Activated CD4-positive, alpha-beta T cell treated with anti-CD3 and anti-CD28 coated beads for 24 hours (primary cell): ENCODE data around the gene ACOX2.

ENCODE experiments used
- DNase-seq, 2 donors: peaks; one replicate each; pipeline ENCODE4 v3.0.0-alpha.2; 2020; ENCODE audit warnings: low read depth in 2 of 2

The ACOX2 gene

GRCh38 chr3:58508437-58508836, 28.6 kb downstream of the ACOX2 start:
- no peak for DNase-seq

GRCh38 chr3:58507356-58508078, 29.5 kb downstream of the ACOX2 start:
- no peak for DNase-seq

DNA sequence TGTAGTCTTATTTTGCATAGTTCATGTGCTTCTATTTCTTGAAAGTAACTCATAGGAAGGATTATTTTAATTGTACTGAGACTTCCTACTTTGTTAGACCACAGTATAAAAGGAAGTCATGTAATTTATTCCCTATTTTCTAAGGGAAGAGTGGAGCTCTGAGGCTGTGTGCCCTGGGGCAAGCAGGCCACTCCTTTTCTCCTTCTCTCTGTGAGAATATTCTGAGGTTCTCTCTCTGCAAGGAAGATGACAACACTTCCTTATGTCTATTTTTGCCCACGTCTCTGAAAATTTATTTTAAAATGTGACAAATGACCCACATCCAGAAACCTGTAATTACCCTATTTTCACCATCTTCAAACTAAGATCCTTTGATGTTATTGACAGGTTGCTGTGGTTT, 34.1 kb downstream of the ACOX2 start:
- DNase-seq: no peak

DNA sequence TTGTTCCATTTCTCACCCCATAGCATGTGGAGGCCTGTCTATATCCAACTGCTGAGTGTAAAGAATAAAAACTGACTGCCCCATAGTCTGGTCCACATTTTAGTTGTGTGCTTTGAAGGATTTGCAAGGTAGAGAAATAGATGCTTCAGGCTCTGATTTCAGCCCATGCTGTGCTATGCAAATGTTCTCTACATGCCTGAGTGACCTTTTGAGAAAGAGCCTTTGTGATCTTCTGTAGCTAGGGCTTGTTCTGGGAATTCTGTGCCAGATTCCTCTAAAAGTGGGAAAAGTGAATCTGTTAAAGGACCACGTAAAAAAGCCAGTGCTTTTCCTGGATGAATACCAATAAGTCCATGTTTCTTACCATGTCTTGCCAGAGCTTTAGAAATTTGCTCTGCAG, 39.9 kb downstream of the ACOX2 start:
- no peak for DNase-seq

GRCh38 chr3:58496206-58496857, 40.7 kb downstream of the ACOX2 start:
- no peak for DNase-seq

DNA sequence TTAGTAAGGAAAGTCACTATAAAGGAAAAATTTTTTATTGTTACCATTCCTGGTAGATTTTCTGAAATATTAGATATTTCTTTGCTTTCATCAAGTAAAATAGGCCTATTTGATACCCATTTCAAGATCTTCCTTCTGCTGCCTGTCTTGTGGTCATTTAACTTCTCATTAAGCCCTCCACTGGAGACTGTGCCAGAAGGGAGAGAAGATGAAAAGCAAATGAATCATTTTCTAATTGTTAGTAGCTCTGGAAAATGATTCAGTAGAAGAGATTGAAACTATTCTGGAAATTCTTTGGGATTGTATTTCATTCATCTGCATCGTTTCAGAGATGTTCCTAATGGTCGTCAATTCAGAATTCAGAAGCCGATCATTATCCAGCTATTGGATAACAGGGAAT, 41.9 kb downstream of the ACOX2 start:
- DNase-seq: no peak

GRCh38 chr3:58494107-58494506, 42.9 kb downstream of the ACOX2 start:
- DNase-seq: no peak

DNA sequence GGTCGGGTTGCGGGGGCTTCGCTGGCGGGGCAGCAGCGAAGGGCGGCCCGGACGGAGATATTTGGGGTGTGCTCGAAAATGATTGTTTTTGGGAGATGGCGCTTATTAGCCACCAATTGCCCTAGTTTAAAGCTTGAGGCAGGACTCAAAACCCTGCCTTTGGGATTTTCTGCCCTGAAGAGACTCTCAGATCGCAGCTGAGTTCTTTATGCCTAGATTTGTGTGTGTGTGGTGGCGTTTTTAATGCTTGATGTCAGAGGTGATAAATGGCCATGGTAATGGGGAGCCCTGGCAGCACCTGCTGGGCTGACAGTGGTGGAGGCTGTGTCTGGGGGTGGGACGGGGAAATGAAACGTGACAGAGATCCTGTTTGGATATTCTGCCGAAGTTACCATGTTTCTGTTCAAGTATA, 44.5 kb downstream of the ACOX2 start:
- peak in 1 of 2 donors; percentile 8 for DNase-seq

GRCh38 chr3:58491506-58492402, 45.2 kb downstream of the ACOX2 start, which contains the start of gene KCTD6:
Gene KCTD6, plus strand, starts transcription at chr3:58492096. Its CDS starts 6,660 bp downstream, at chr3:58498756.
- peak; percentile 78 to 85 for DNase-seq

- DNase-seq: no peak
Observed at GRCh38 chr3:58490860-58491501, 46.0 kb downstream of the ACOX2 start.

DNA sequence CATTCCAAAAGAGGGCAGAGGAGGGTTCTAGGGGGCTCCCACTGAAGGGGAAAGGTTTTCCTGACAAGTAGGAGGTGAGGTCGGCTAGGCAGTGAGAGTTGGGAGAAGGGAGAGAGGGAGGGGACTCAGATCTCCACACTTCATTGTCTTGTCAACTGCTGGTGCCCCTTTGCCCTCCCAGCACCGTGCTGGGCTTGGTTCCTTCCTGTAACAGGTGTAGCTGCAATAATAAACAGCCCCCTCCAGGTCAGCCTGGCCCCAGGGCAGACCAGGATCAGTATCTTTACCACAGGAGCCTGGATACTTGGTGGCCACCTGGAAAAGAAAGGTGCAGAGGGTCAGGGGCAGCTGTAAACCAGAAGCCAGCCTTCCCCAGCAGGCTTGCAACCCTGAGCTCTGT, 48.0 kb downstream of the ACOX2 start:
- DNase-seq: no peak

GRCh38 chr3:58487140-58487886, 49.7 kb downstream of the ACOX2 start:
- no peak for DNase-seq

- DNase-seq: no peak
Observed at GRCh38 chr3:58485801-58486435, 51.1 kb downstream of the ACOX2 start.

DNA sequence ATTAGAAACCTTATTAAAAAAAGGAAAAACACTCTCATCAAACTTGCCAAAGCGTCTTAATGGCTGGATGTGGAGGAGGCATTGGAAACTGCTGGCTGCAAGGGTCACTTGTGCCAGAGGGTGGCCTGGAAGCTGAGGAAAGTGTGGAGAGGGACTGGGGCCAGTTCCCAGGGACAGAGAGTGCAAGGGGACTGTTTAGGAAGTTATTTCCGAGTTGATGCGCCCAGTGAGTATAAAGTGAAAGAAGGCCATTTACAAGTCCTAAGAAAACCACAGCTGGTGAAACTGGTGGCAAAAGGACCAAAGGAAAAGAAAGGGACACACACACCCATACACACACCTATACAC, 52.3 kb downstream of the ACOX2 start:
- DNase-seq: no peak

DNA sequence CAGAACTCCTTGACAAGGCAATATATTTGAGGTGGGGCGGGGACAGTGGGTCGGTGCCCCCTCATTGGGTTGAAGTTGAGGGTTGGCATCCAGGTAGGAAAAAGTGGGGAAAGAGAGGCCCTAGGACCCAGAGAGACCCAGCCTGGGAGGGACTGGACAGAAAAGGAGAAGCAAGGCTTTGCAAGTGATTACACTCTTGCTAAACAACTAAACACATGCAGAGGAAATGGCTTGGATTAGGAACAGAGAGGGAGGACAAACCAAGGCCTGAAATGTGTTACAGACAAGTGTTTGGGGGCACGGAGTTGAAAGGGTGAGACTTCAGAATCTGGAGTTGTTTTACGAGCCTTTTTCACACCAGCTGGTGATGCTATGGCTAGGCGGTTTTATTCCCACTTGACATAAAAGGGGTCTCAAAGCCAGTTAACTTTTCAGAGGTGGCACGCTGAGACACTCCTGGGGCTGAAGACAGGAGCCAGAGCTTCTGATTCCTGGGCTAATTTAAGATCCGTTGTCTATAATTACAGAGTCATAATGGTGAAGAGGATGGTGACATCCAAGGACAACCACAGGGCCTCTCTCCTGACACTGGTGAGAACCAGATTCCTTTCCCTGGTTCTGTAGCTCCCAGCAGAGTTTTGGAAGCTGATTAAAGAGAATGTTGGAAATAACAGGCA, 52.8 kb downstream of the ACOX2 start:
- no peak for DNase-seq

GRCh38 chr3:58482917-58483636, 53.9 kb downstream of the ACOX2 start:
- DNase-seq: no peak

GRCh38 chr3:58480309-58480708, 56.7 kb downstream of the ACOX2 start:
- DNase-seq: no peak

DNA sequence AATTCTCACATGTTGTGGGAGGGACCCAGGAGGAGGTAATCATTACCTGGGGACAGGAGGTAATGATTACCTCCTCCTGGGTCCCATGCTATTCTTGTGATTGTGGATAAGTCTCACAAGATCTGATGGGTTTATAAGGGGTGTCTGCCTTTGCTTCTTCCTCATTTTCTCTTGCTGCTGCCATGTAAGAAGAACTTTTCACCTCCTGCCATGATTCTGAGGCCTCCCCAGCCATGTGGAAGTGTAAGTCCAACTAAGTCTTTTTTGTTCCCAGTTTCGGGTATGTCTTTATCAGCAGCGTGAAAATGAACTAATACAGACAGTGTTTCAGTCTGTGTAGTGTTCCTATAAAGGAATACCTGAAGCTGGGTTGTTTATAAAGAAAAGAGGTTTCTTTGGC, 58.2 kb downstream of the ACOX2 start:
- DNase-seq: no peak

DNA sequence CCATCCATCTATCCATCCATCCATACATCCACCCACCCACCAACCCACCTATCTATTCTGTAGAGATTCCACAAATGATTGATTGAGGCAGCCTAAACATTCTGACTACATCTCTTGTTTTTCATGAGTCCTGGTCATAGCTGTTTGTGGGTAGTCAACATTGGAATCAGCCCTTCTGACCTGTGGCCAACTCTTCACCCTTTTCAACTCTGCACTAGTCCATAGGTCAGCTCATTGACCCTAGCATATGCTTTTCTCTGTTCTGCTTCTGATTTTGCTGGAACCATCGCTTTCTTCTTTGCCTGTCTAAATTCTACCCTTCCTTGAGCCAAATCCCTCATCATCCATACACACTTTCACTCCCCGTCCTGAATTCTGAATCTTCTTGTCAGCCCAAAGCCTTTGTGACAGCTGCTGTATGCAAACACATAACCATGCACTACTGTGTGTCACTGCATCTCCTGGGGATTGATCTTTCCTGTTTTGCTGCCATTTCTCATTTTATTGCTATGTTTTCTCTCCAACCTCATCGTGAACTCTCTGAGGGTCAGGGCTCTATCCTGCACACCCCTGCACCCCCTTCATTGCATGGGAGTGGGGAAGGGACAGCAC, 61.9 kb downstream of the ACOX2 start:
- DNase-seq: no peak
